Left ventricle myocardium superior (tissue), 1 donor: Measurements from ENCODE around the gene DOK6. TPM values are rescaled to one million over a fixed set of nuclear protein-coding genes. Genes with fewer than 3 reads are reported as not detected.

Experiments used
- ATAC-seq: fragments of 200-7000 bp; cut with Tn5 transposase; one replicate; pipeline ENCODE4 v1.9.1; 2020; ENCODE audit warnings: mild to moderate bottlenecking, moderate library complexity
- DNase-seq: peaks from one replicate; pipeline ENCODE4 v3.0.0-alpha.2; 2020
- intact Hi-C: fragments of 100-400 bp; cut with micrococcal nuclease; formaldehyde crosslinking; loops from one replicate; pipeline ENCODE4 v1.11.0; 2022
- total RNA-seq: library from RNA; stranded (reverse); fragmentation: NEBNext Ultra II Directional; extraction: Animal tissue kit (Norgen Biotek cat#: 25700); gene quantifications from one replicate; pipeline ENCODE4 v1.2.1, GENCODE V29; 2021
- donor health status: DM: no; HTN: yes; CAD: no; lungs with severe emphysema.

The DOK6 gene
- total RNA-seq, 1 donor from 2014 or later, result 15.5 TPM

GRCh38 chr18:69411199-69411598 is 10.5 kb downstream of the DOK6 start:
- intact Hi-C loops, result no loop called here

GRCh38 chr18:69414184-69414583 is 13.5 kb downstream of the DOK6 start:
- no peak for ATAC-seq

More at GRCh38 chr18:69411199-69411598, 10.5 kb downstream of the DOK6 start:
- no peak for ATAC-seq
- DNase-seq, result no peak

GRCh38 chr18:69432847-69433246 is 32.2 kb downstream of the DOK6 start:
- ATAC-seq (no peak), DNase-seq (no peak)
- intact Hi-C loops, result no loop called here

More at GRCh38 chr18:69414184-69414583, 13.5 kb downstream of the DOK6 start:
- DNase-seq, result no peak
- intact Hi-C loops, result no loop called here

- intact Hi-C loops, result no loop called here
These were observed 34.3 kb downstream of the DOK6 start for GRCh38 chr18:69435000-69435399.

GRCh38 chr18:69444221-69444620 is 43.5 kb downstream of the DOK6 start:
- DNase-seq (no peak), ATAC-seq (no peak)
- intact Hi-C loops, result no loop called here

More at GRCh38 chr18:69435000-69435399, 34.3 kb downstream of the DOK6 start:
- DNase-seq (no peak), ATAC-seq (no peak)

GRCh38 chr18:69447886-69448285 is 47.2 kb downstream of the DOK6 start:
- no peak for DNase-seq
- ATAC-seq, result no peak
- intact Hi-C loops, result no loop called here

GRCh38 chr18:69455125-69455524 is 54.4 kb downstream of the DOK6 start:
- intact Hi-C loops, result no loop called here
- ATAC-seq (no peak), DNase-seq (no peak)

- ATAC-seq (no peak), DNase-seq (no peak)
- intact Hi-C loops, result no loop called here
These were observed 68.8 kb downstream of the DOK6 start for GRCh38 chr18:69469444-69469919.

GRCh38 chr18:69480460-69480859 is 79.8 kb downstream of the DOK6 start:
- no peak for DNase-seq
- ATAC-seq, result no peak
- intact Hi-C loops, result no loop called here

- intact Hi-C loops, result no loop called here
- ATAC-seq, result no peak
- DNase-seq, result no peak
These were observed 82.9 kb downstream of the DOK6 start for GRCh38 chr18:69483574-69483973.

- intact Hi-C loops, result no loop called here
- DNase-seq, result no peak
These were observed 84.2 kb downstream of the DOK6 start for GRCh38 chr18:69484699-69485396.

GRCh38 chr18:69487488-69488394 is 87.1 kb downstream of the DOK6 start:
- no peak for ATAC-seq
- no peak for DNase-seq
- intact Hi-C loops, result no loop called here

More at GRCh38 chr18:69484699-69485396, 84.2 kb downstream of the DOK6 start:
- ATAC-seq, result no peak

- no peak for ATAC-seq
- DNase-seq, result no peak
- intact Hi-C loops, result no loop called here
These were observed 89.4 kb downstream of the DOK6 start for GRCh38 chr18:69490072-69490471.

- DNase-seq (no peak), ATAC-seq (no peak)
- intact Hi-C loops, result no loop called here
These were observed 90.1 kb downstream of the DOK6 start for GRCh38 chr18:69490813-69491212.

- ATAC-seq, result no peak
- intact Hi-C loops, result no loop called here
- no peak for DNase-seq
These were observed 90.9 kb downstream of the DOK6 start for GRCh38 chr18:69491576-69491975.

- no peak for ATAC-seq
- no peak for DNase-seq
- intact Hi-C loops, result no loop called here
These were observed 92.2 kb downstream of the DOK6 start for GRCh38 chr18:69492861-69493260.

- ATAC-seq (no peak), DNase-seq (no peak)
- intact Hi-C loops, result no loop called here
These were observed 94.2 kb downstream of the DOK6 start for GRCh38 chr18:69494841-69495240.

GRCh38 chr18:69495338-69495737 is 94.7 kb downstream of the DOK6 start:
- ATAC-seq (no peak), DNase-seq (no peak)
- intact Hi-C loops, result no loop called here

GRCh38 chr18:69495841-69496533 is 95.3 kb downstream of the DOK6 start:
- ATAC-seq (no peak), DNase-seq (no peak)

GRCh38 chr18:69518989-69519388 is 118.3 kb downstream of the DOK6 start:
- intact Hi-C loops, result no loop called here
- ATAC-seq (no peak), DNase-seq (no peak)

More at GRCh38 chr18:69495841-69496533, 95.3 kb downstream of the DOK6 start:
- intact Hi-C loops, result no loop called here
